ENCODE results near the gene FAM171A1. TPM values are rescaled to one million over a fixed set of nuclear protein-coding genes. Genes with fewer than 3 reads are reported as not detected.
"Not testable (repeated sequence)": the region's sequence is repeated elsewhere in the genome, so short reads cannot be mapped to it uniquely, and the experiment has no call there.

The FAM171A1 gene
- polyA plus RNA-seq, 2 donors: 2.3 to 4.5 TPM

DNA sequence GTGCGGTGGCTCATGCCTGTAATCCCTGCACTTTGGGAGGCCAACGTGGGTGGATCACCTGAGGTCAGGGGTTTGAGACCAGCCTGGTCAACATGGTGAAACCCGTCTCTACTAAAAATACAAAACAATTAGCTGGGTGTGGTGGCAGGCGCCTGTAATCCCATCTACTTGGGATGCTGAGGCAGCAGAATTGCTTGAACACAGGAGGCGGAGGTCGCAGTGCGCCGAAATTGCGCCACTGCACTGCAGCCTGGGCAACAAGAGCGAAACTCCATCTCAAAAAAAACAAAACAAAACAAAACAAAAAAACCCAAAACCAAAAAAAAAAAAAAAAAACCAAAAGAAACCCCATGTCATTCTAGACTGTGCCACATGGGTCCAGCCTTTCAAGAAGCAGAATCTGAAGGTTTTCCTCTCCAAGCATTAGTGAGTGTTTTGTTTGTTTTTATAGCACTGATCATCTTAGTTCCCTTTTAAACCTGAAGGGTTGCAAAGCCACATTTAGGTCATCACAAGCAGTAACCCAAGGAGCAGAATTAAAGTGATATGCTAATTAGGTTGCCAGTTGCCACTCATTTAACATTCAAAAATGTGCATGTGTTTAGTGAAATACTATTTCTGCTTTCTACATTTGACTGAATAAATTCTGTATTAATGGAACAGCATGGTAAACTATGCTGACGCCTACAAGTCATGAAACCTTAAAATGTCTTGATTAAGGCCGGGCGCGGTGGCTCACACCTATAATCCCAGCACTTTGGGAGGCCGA, 68.7 kb downstream of the FAM171A1 start:
- 90 to 97% methylated on average over 15 of the region's 15 CpGs for WGBS, 2 donors

DNA sequence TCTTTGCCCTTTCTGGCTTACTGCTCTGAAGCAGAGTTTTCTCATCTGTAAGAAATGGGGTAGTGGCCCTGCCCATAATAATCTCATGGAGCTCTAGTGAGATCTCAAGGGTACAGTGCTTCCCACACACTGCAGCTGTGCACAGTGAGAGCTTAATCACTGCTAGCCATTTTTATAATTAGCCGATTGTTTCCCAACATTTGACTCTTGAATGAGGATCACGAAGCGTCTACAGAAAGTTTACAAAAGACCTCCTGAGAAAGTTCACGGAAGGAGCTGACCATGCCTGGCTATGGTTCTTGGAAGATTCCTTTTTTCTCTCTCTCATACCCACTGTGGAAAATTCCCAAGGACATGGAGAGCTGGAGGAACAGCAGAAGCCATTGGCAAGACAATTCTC, 70.4 kb downstream of the FAM171A1 start:
- H3K4me3 ChIP-seq (ENCODE audit: low read depth in 1 of 2, low read length in 2 of 2): no peak overlapping the region
- H3K9me3 ChIP-seq (ENCODE audit: control insufficient read depth in 2 of 2, insufficient read depth in 1 of 2, low read depth in 1 of 2, low read length in 1 of 2): no peaks in the 10 kb centered on the region
- no peak overlapping the region for H3K27ac ChIP-seq (ENCODE audit: low read depth in 2 of 2, low read length in 1 of 2)
- H3K4me1 ChIP-seq (ENCODE audit: control insufficient read depth in 2 of 2, insufficient read depth in 2 of 2, low read length in 1 of 2): no peaks in the 10 kb centered on the region
- H3K36me3 ChIP-seq (ENCODE audit: control insufficient read depth in 2 of 2, insufficient read depth in 2 of 2, low read length in 1 of 2): no peaks in the 10 kb centered on the region
- no peaks in the 10 kb centered on the region for H3K27me3 ChIP-seq (ENCODE audit: control insufficient read depth in 1 of 2, insufficient read depth in 2 of 2, low read length in 2 of 2)
- 78 to 83% methylated on average over 4 of the region's 4 CpGs for WGBS, 2 donors

More for the DNA sequence above, 68.7 kb downstream of the FAM171A1 start:
- not testable (repeated sequence) for H3K9me3 ChIP-seq (ENCODE audit: control insufficient read depth in 2 of 2, insufficient read depth in 1 of 2, low read depth in 1 of 2, low read length in 1 of 2); H3K27ac ChIP-seq (ENCODE audit: low read depth in 2 of 2, low read length in 1 of 2); H3K4me1 ChIP-seq (ENCODE audit: control insufficient read depth in 2 of 2, insufficient read depth in 2 of 2, low read length in 1 of 2); H3K4me3 ChIP-seq (ENCODE audit: low read depth in 1 of 2, low read length in 2 of 2); H3K36me3 ChIP-seq (ENCODE audit: control insufficient read depth in 2 of 2, insufficient read depth in 2 of 2, low read length in 1 of 2); H3K27me3 ChIP-seq (ENCODE audit: control insufficient read depth in 1 of 2, insufficient read depth in 2 of 2, low read length in 2 of 2)

DNA sequence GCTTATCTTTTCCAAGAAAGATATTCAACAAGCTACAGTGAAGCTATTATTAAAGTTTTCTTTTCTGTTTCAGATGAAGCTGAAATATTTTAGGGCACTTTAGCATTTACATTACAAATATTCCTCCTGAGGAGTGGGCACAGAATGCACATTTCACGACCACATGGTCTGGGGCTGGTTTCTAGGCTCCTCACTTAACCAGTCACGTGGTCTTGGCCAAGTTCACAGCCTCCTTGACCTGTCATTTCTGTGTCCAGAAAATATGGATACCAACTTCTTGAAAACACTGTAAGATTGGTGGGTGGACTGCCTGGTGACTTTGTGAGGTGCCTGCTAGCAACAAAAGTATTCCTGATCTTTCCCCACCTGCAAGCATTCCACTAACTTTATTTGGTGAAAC, 70.9 kb downstream of the FAM171A1 start:
- no peak overlapping the region for H3K4me3 ChIP-seq (ENCODE audit: low read depth in 1 of 2, low read length in 2 of 2)
- H3K36me3 ChIP-seq (ENCODE audit: control insufficient read depth in 2 of 2, insufficient read depth in 2 of 2, low read length in 1 of 2): no peaks in the 10 kb centered on the region
- no peak overlapping the region for H3K27ac ChIP-seq (ENCODE audit: low read depth in 2 of 2, low read length in 1 of 2)
- H3K27me3 ChIP-seq (ENCODE audit: control insufficient read depth in 1 of 2, insufficient read depth in 2 of 2, low read length in 2 of 2): no peaks in the 10 kb centered on the region
- WGBS, 2 donors: 76 to 85% methylated on average over 2 of the region's 2 CpGs
- no peaks in the 10 kb centered on the region for H3K4me1 ChIP-seq (ENCODE audit: control insufficient read depth in 2 of 2, insufficient read depth in 2 of 2, low read length in 1 of 2)
- no peaks in the 10 kb centered on the region for H3K9me3 ChIP-seq (ENCODE audit: control insufficient read depth in 2 of 2, insufficient read depth in 1 of 2, low read depth in 1 of 2, low read length in 1 of 2)

DNA sequence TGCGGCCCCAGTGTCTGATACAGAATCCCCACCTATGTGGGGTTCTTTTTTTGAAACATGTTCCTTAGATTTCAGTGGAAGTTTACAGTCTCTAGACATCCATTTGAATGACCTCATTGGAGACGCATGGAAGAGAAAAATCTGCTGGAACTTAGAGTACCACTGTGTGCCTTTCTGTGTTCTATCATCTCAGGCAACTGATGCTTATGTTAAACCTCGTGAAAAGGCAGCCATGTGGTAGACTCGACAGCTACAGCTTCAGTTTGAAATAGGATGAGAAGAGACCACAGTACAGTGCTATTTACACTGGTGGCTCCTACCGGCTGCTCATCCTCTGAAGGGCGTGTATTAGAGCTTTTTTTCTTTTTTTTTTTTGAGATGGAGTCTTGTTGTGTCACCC, 74.4 kb downstream of the FAM171A1 start:
- Histone ChIP-seq H3K4me3 (ENCODE audit: low read depth in 1 of 2, low read length in 2 of 2) (no peak overlapping the region), H3K9me3 (ENCODE audit: control insufficient read depth in 2 of 2, insufficient read depth in 1 of 2, low read depth in 1 of 2, low read length in 1 of 2) (no peaks in the 10 kb centered on the region), H3K27me3 (ENCODE audit: control insufficient read depth in 1 of 2, insufficient read depth in 2 of 2, low read length in 2 of 2) (no peaks in the 10 kb centered on the region), H3K4me1 (ENCODE audit: control insufficient read depth in 2 of 2, insufficient read depth in 2 of 2, low read length in 1 of 2) (no peaks in the 10 kb centered on the region), H3K36me3 (ENCODE audit: control insufficient read depth in 2 of 2, insufficient read depth in 2 of 2, low read length in 1 of 2) (no peaks in the 10 kb centered on the region), H3K27ac (ENCODE audit: low read depth in 2 of 2, low read length in 1 of 2) (no peak overlapping the region)
- WGBS, 2 donors: 74 to 87% methylated on average over 6 of the region's 6 CpGs

DNA sequence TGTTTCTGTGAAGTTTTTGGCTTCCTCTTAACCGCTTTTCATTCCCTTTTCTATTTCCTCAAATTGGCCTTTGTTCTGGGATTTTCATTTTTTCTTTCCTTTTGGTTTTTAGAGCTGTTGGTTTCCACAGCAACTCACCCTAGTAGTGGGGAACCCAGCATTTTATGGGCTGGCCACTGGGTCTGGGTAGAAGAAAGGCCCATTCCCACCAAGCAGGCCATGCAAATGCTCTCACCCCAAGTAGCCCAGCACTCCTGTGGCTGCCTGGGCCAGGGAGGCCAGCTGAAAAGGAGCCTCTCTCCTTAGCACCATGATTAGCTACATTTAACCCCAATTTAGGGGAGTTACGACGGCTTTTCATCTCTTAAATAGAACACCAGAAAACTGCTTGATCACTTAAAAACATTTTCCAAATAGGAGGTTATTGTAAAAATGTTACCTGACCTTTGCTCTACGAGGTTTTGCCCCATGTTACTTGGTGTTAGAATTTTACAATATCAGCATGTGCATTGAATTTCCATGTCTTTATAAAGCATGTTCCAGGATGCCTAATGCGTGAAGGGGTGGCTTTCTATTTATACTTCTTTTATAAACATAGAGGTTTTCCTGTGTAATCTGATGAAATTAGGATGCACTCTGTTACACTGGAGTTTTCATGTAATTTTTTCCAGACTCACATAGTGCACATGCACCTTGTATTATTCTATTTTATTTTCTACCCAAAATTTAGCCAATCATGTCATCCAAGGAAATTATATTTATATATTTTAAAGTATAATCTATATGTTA, 75.4 kb downstream of the FAM171A1 start:
- Histone ChIP-seq H3K36me3 (ENCODE audit: control insufficient read depth in 2 of 2, insufficient read depth in 2 of 2, low read length in 1 of 2) (no peaks in the 10 kb centered on the region), H3K9me3 (ENCODE audit: control insufficient read depth in 2 of 2, insufficient read depth in 1 of 2, low read depth in 1 of 2, low read length in 1 of 2) (no peaks in the 10 kb centered on the region), H3K27ac (ENCODE audit: low read depth in 2 of 2, low read length in 1 of 2) (no peak overlapping the region), H3K4me3 (ENCODE audit: low read depth in 1 of 2, low read length in 2 of 2) (no peak overlapping the region), H3K27me3 (ENCODE audit: control insufficient read depth in 1 of 2, insufficient read depth in 2 of 2, low read length in 2 of 2) (no peaks in the 10 kb centered on the region), H3K4me1 (ENCODE audit: control insufficient read depth in 2 of 2, insufficient read depth in 2 of 2, low read length in 1 of 2) (no peaks in the 10 kb centered on the region)
- WGBS, 2 donors: 83 to 85% methylated on average over 5 of the region's 5 CpGs

DNA sequence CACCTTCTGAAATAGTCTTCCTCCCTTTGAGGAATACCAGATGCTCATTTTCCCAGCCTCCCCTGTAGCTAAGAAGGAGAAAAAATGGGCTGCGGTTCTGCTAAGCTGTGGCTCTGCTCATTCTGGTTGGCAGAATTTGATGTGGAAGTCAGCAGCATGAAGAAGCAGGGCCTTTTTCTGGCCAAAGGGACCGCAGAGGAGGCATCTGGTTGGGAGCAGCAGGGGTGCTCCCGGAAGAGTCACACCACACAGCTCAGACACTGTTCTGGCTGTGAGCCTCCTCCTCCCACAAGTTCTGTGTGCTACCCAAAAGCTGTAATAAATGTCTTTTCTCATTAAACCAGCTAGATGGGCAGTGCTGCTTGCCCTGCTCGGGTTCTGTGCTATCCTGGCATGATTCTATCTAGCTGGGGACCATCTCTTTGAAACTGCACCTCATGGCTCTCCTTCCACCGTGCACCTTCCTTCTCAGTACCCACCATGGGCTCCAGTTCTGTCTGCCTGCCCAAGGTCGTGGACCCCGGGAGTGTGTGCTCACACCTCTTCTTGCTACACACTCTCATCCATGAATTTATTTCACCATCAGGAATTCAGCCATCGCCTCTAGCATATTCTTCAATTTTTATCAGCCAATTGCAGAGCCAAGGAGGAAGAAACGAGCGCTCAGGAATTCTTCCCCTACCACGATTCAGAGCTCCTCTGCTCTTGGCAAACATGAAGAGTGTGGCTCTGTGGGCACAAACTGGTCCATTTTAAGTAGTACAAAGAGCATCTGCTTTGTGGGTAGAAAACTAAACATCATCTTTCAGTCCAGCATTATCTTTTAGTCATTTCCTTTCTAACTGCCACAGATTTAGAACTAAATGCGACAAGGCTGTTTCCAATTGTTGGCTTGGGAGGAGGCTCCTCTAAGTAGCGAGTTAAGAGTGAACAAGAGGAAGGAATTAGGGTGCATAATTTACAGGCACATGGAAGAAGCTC, 76.9 kb downstream of the FAM171A1 start:
- WGBS, 2 donors: 70 to 72% methylated on average over 13 of the region's 13 CpGs
- Histone ChIP-seq H3K4me1 (ENCODE audit: control insufficient read depth in 2 of 2, insufficient read depth in 2 of 2, low read length in 1 of 2) (no peaks in the 10 kb centered on the region), H3K9me3 (ENCODE audit: control insufficient read depth in 2 of 2, insufficient read depth in 1 of 2, low read depth in 1 of 2, low read length in 1 of 2) (no peaks in the 10 kb centered on the region), H3K27me3 (ENCODE audit: control insufficient read depth in 1 of 2, insufficient read depth in 2 of 2, low read length in 2 of 2) (no peaks in the 10 kb centered on the region), H3K27ac (ENCODE audit: low read depth in 2 of 2, low read length in 1 of 2) (no peak overlapping the region), H3K36me3 (ENCODE audit: control insufficient read depth in 2 of 2, insufficient read depth in 2 of 2, low read length in 1 of 2) (no peaks in the 10 kb centered on the region), H3K4me3 (ENCODE audit: low read depth in 1 of 2, low read length in 2 of 2) (no peak overlapping the region)

DNA sequence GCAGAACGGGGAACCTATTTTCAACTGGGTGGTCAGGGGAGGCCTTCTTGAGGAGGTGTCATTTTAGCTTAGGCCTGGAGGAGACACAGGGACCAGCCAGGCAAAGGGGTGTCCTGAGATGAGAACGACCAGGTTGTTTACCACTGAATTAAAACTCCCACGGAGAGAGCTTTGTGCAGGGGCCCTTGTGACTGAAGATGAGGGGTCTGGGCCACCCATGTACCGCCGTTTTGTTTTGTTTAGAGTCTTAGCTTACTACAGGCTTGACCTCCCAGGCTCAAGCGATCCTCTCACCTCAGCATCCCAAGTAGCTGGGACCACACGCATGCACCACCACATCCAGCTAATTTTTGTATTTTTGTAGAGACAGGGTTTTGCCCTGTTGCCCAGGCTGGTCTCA, 80.4 kb downstream of the FAM171A1 start:
- H3K4me1 ChIP-seq (ENCODE audit: control insufficient read depth in 2 of 2, insufficient read depth in 2 of 2, low read length in 1 of 2): no peaks in the 10 kb centered on the region
- no peaks in the 10 kb centered on the region for H3K36me3 ChIP-seq (ENCODE audit: control insufficient read depth in 2 of 2, insufficient read depth in 2 of 2, low read length in 1 of 2)
- H3K27me3 ChIP-seq (ENCODE audit: control insufficient read depth in 1 of 2, insufficient read depth in 2 of 2, low read length in 2 of 2): no peaks in the 10 kb centered on the region
- no peaks in the 10 kb centered on the region for H3K9me3 ChIP-seq (ENCODE audit: control insufficient read depth in 2 of 2, insufficient read depth in 1 of 2, low read depth in 1 of 2, low read length in 1 of 2)
- H3K27ac ChIP-seq (ENCODE audit: low read depth in 2 of 2, low read length in 1 of 2): no peak overlapping the region
- 90 to 91% methylated on average over 7 of the region's 7 CpGs for WGBS, 2 donors
- H3K4me3 ChIP-seq (ENCODE audit: low read depth in 1 of 2, low read length in 2 of 2): no peak overlapping the region

DNA sequence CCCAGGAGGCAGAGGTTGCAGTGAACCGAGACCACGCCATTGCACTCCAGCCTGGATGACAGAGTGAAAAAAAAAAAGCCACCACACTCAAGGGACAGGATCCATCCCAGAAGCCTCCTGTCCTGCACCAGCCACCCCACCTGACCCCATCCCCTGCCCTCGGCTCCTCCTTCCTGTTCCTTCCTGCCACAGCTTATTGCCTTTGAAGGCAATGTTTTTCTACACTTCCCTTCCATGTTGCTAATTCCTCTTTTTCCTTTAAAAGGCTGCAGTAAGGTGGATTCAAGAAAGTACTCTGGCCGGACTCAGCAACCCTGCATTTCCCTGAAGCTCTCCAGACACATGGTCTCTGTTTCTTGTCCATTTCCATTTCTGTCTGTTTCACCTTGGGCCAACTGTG, 80.9 kb downstream of the FAM171A1 start:
- H3K9me3 ChIP-seq (ENCODE audit: control insufficient read depth in 2 of 2, insufficient read depth in 1 of 2, low read depth in 1 of 2, low read length in 1 of 2): no peaks in the 10 kb centered on the region
- no peak overlapping the region for H3K4me3 ChIP-seq (ENCODE audit: low read depth in 1 of 2, low read length in 2 of 2)
- no peak overlapping the region for H3K27ac ChIP-seq (ENCODE audit: low read depth in 2 of 2, low read length in 1 of 2)
- no peaks in the 10 kb centered on the region for H3K4me1 ChIP-seq (ENCODE audit: control insufficient read depth in 2 of 2, insufficient read depth in 2 of 2, low read length in 1 of 2)
- WGBS, 2 donors: 87 to 92% methylated on average over 2 to 4 of the region's 4 CpGs
- H3K36me3 ChIP-seq (ENCODE audit: control insufficient read depth in 2 of 2, insufficient read depth in 2 of 2, low read length in 1 of 2): no peaks in the 10 kb centered on the region
- no peaks in the 10 kb centered on the region for H3K27me3 ChIP-seq (ENCODE audit: control insufficient read depth in 1 of 2, insufficient read depth in 2 of 2, low read length in 2 of 2)

DNA sequence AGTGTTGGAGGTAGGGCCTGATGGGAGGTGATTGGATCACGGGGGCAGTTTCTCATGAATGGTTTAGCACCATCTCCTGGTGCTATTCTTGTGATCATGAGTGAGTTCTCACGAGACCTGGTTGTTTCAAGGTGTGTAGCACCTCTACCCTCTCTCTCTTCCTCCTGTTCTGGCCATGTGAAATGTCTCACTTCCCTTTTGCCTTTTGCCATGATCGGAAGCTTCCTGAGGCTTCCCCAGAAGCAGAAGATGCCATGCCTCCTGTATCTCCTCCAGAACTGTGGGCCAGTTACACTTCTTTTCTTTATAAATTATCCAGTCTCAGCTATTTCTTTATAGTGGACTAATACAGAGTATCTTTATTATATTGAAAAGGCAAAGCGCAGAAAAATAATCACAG, 90.1 kb downstream of the FAM171A1 start:
- Histone ChIP-seq H3K36me3 (ENCODE audit: control insufficient read depth in 2 of 2, insufficient read depth in 2 of 2, low read length in 1 of 2) (no peaks in the 10 kb centered on the region), H3K27ac (ENCODE audit: low read depth in 2 of 2, low read length in 1 of 2) (no peak overlapping the region), H3K9me3 (ENCODE audit: control insufficient read depth in 2 of 2, insufficient read depth in 1 of 2, low read depth in 1 of 2, low read length in 1 of 2) (no peaks in the 10 kb centered on the region), H3K27me3 (ENCODE audit: control insufficient read depth in 1 of 2, insufficient read depth in 2 of 2, low read length in 2 of 2) (no peaks in the 10 kb centered on the region), H3K4me1 (ENCODE audit: control insufficient read depth in 2 of 2, insufficient read depth in 2 of 2, low read length in 1 of 2) (no peaks in the 10 kb centered on the region), H3K4me3 (ENCODE audit: low read depth in 1 of 2, low read length in 2 of 2) (no peak overlapping the region)
- 65 to 79% methylated on average over 4 of the region's 4 CpGs for WGBS, 2 donors

Data from esophagus (tissue), 2 donors.